PC-9 (cell line): ENCODE data around the gene RPS6KA5.

Source experiments
- CTCF ChIP-seq: fragments of 200-600 bp; sonication (generic); conservative IDR thresholded peaks from 2 replicates; pipeline ENCODE4 v1.6.1; 2017; ENCODE audit warnings: mixed run types, antibody characterized with exemption, mild to moderate bottlenecking, moderate library complexity
- EZH2 ChIP-seq: fragments of 200-600 bp; sonication (generic); IDR thresholded peaks from 2 replicates; pipeline ENCODE4 v1.8.0; 2017; ENCODE audit warnings: antibody characterized with exemption, low read depth

- TF ChIP-seq CTCF (no peak), EZH2 (no peak)
These were observed 123.5 kb downstream of the RPS6KA5 start for GRCh38 chr14:90936757-90937440.
